Germinal center (tissue), 1 donor: ENCODE measurements around the gene IRAK2.
"Not testable (repeated sequence)": the region's sequence is repeated elsewhere in the genome, so short reads cannot be mapped to it uniquely, and the experiment has no call there.

Experiments
- DNase-seq: peaks from one replicate; pipeline ENCODE4 v3.0.0; 2012; ENCODE audit warnings: mixed read lengths, low spot score

Gene IRAK2

GRCh38 chr3:10158555-10158954 is 6.2 kb upstream of the IRAK2 start:
- DNase-seq: not testable (repeated sequence)

DNA sequence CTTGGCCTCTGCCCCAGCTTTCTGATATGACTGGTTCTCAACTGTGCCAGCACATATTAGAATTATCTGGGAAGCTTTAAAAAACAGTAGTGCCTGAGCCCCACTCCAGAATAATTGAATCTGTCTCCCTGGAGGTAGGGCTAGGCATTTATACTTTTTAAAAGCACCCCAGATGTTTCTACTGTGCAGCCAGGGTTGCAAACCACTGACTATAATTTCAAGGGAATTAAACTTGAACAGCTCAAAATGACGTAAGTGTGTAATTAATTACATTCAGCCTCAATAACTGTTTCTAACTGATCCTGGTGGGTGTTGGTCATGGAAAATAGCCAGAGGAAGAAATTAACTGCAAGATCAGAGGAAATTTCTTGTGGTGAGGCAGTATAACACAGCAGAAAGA is 4.4 kb upstream of the IRAK2 start:
- DNase-seq: no peak

- no peak for DNase-seq
Observed at GRCh38 chr3:10160925-10161324, 3.8 kb upstream of the IRAK2 start.

DNA sequence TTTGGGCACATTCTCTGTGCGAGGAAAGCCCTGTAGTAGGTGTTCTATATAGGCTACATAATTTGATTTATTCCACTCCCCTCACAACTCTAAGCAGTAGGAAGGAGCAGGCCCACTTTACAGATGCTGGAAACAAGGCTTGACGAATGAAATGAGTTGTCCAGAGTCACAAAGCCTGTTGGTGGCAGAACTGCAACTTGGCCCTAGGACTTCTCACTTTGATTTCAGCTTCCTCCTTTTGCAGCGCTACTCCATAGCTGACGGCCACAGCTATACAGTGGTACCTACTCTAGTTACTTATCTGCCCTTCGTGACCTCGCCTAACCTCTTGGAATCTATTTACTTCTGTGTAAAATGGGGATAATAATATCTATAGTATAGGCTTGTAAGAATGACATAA is 2.5 kb upstream of the IRAK2 start:
- no peak for DNase-seq

DNA sequence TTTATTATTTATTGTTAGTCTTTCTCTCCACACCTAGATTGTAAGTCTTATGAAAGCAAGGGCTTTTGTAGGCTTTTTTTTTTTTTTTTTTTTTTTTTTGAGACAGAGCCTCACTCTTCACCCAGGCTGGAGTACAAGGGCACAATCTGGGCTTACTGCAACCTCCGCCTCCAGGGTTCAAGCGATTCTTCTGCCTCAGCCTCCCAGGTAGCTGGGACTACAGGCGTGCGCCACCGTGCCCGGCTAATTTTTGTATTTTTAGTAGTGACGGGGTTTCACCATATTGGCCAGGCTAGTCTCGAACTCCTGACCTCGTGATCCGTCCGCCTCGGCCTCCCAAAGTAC is 546 bp upstream of the IRAK2 start:
- not testable (repeated sequence) for DNase-seq

GRCh38 chr3:10166213-10166604 is 1.5 kb downstream of the IRAK2 start:
- DNase-seq: no peak

GRCh38 chr3:10169000-10169496 is 4.3 kb downstream of the IRAK2 start:
- DNase-seq: no peak

- DNase-seq: peak; percentile 44
Observed at GRCh38 chr3:10170915-10171478, 6.3 kb downstream of the IRAK2 start.

DNA sequence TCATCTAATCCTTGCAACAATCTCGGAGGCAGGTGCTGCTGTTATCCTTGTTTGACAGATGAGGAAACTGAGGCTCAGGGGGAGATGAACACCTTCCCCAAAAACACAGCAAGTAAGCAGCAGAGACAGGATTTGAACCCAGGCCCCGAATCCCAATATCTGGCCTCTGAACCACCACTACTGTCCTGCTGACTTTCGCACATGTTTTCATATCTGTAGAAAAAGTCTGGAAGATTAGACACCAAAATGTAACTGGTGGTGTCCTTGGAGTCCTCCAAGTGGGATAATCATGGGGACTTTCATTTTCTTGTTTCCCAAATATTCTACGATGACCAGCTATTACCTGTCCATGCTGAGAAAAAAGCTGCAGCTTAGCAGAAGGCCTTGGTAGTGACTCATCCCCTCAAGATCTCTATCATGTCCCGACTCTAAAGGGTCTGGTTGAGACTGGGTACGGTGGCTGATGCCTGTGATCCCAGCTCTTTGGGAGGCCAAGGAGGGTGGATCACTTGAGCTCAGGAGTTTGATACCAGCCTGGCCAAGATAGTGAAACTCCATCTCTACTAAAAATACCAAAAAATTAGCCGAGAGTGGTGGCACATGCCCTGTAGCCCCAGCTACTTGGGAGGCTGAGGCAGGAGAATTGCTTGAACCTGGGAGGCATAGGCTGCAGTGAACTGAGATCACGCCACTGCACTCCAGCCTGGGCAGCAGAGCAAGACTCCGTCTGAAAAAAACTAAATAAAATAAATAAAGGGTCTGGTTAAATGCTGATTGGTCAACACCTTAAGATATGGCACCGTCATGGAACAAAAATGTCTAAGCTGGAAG is 8.6 kb downstream of the IRAK2 start:
- DNase-seq: no peak

GRCh38 chr3:10173926-10174435 is 9.3 kb downstream of the IRAK2 start:
- peak; percentile 60 for DNase-seq

GRCh38 chr3:10175334-10175733 is 10.6 kb downstream of the IRAK2 start:
- not testable (repeated sequence) for DNase-seq

DNA sequence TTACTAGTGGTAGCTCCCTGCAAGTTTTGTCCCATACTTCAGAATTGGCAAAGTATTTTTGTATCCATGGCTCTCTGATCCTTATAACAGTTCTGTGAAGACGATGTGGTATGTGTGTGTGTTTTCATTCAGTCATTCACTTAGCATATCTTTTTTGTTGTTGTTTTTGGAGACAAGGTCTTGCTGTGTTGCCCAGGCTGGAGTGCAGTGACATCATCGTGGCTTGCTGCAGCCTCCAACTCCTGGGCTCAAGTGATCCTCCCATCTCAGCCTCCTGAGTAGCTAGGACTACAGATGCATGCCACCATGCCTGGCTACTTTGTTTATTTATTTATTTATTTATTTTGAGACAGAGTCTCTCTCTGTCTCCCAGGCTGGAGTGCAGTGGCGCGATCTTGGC is 11.4 kb downstream of the IRAK2 start:
- DNase-seq: not testable (repeated sequence)

- no peak for DNase-seq
Observed at GRCh38 chr3:10177737-10178136, 13.0 kb downstream of the IRAK2 start.

GRCh38 chr3:10178892-10179291 is 14.2 kb downstream of the IRAK2 start:
- no peak for DNase-seq

DNA sequence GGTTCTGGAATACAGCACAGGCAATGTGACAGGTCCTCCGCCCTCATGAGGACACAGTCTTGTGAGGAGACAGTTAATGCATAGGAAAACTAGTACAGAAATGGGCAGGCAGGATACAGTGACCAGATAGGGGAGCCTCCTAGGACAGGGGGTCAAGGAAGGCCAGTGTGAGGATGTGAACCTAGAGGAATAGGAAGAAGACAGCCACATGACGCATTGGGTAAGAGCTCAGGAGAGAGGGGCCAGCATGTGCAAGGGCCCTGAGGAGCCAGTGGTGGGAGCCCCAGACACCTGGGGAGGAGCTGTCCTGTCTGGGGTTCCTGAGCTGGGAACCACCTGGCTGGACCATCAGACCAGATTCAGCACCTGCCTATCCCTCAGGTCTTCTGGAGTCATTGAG is 15.6 kb downstream of the IRAK2 start:
- no peak for DNase-seq

DNA sequence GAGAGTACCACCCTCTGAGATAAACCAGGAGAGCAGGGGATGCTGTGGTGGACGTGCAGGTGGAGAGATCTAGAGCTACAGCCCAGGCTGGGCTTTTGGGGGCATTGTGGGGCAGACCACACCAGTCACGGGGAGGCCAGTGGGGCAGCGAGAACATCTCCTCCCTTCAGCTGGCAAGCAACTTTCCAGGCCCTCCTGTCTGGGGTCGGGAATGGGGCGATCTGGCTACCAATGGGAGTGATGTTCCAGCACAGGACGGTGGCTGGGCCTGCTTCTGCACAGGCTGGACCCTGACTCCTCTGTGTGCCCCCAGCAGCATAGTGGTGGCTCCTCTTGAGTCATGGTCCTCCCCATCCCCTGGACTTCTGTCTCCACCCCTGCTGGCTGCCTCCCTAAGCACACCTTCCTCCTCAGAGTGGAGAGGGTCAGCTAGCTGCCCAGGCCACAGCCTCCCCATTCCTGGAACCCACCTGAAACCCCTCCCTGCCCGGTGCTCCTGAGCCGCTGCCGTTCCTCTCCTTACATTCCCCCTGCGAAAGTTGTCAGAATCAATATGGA is 16.1 kb downstream of the IRAK2 start:
- DNase-seq: no peak

DNA sequence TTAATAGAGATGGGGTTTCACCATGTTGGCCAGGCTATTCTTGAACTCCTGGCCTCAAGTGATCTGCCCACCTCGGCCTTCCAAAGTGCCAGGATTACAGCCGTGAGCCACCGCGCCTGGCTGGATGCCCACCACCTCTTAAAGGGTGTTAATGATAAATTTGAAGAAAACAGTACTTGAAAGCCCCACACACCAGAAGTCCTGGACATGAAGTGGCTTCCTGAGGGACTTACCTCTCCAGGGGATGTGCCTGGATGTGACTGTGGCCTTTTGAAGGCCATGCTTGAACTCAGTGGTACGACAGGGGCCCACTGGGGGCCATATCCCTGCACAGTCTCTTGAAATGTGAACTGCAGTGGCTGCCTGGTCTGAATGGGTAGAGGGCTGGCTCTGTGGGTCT is 18.2 kb downstream of the IRAK2 start:
- no peak for DNase-seq

- no peak for DNase-seq
Observed at GRCh38 chr3:10184250-10184649, 19.5 kb downstream of the IRAK2 start.

GRCh38 chr3:10185804-10186762 is 21.4 kb downstream of the IRAK2 start:
- DNase-seq: no peak

DNA sequence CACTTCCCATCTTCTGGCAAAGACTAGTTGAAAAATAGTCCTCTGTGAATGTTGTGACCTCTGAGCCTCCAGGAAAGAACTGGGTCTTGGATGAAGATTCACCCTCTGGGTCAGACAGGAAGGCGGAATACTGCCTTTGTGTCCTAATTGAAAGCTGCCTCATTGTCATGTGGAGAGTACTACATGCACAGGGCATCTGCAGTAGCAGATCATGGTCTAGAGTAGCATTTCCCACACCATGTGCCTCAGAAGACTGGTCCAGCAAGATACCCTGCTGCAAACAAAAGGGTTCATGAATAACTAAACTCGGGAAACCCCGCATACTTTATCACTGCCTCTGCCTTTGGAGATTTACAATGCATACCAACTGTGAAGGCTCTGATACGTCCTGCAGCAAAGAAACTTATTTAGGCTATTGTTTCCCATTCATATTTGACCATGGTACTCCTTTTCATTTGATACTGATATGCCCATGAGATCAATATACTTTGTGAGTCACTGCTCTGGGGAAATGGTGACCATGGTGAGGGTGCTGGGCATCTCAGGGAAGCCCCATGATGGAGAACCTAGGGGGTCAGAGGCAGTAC is 22.7 kb downstream of the IRAK2 start:
- no peak for DNase-seq

GRCh38 chr3:10187944-10188343 is 23.2 kb downstream of the IRAK2 start:
- no peak for DNase-seq
